ENCODE data around the gene CAND1. TPM values are rescaled to one million over a fixed set of nuclear protein-coding genes. Genes with fewer than 3 reads are reported as not detected.

The CAND1 gene
- total RNA-seq, 1 experiment from 2014 or later, result 160 TPM

- CTCF ChIA-PET, result interaction anchor here (0.7 to 0.8 kb wide), 2 partner anchors 16 to 415 kb away, joined by 3 to 4 read pairs; no protein-coding TSS in a partner anchor
- BruUV-seq (replicated peaks), result no TSS peak
- Mint-ChIP-seq H3K36me3 (ENCODE audit: insufficient read depth, unreplicated experiment) (no peaks in the 10 kb centered on the region), H3K27me3 (ENCODE audit: insufficient read depth, unreplicated experiment) (no peaks in the 10 kb centered on the region), H3K4me3 (ENCODE audit: unreplicated experiment) (no peak overlapping the region), H3K9me3 (ENCODE audit: unreplicated experiment) (no peaks in the 10 kb centered on the region), H3K27ac (ENCODE audit: low read depth, unreplicated experiment) (no peak overlapping the region), H3K4me1 (ENCODE audit: insufficient read depth, unreplicated experiment) (no peaks in the 10 kb centered on the region)
- no peak for DNase-seq (ENCODE audit: unreplicated experiment)
- POLR2A ChIA-PET, result no interaction called here
- intact Hi-C loops (cut with micrococcal nuclease), result no loop called here
- TF ChIP-seq CTCF (IDR thresholded peaks at IDR 0.05; ENCODE audit: unreplicated experiment), result no peak
Observed at GRCh38 chr12:67237231-67237630, 31.9 kb upstream of the CAND1 start.

- Mint-ChIP-seq H3K27me3 (ENCODE audit: insufficient read depth, unreplicated experiment) (no peaks in the 10 kb centered on the region), H3K27ac (ENCODE audit: low read depth, unreplicated experiment) (no peak overlapping the region), H3K4me1 (ENCODE audit: insufficient read depth, unreplicated experiment) (no peaks in the 10 kb centered on the region), H3K36me3 (ENCODE audit: insufficient read depth, unreplicated experiment) (no peaks in the 10 kb centered on the region), H3K4me3 (ENCODE audit: unreplicated experiment) (no peak overlapping the region), H3K9me3 (ENCODE audit: unreplicated experiment) (no peaks in the 10 kb centered on the region)
- BruUV-seq (replicated peaks), result no TSS peak
- CTCF ChIA-PET, result interaction anchor here (0.6 to 1.1 kb wide), 3 partner anchors 12 to 20 kb away, joined by 3 to 4 read pairs (median 3); no protein-coding TSS in a partner anchor
- TF ChIP-seq CTCF (IDR thresholded peaks at IDR 0.05; ENCODE audit: unreplicated experiment), result no peak
- intact Hi-C loops (cut with micrococcal nuclease), result no loop called here
- peak; percentile 7 for DNase-seq (ENCODE audit: unreplicated experiment)
- POLR2A ChIA-PET, result no interaction called here
Observed at GRCh38 chr12:67239061-67239460, 30.1 kb upstream of the CAND1 start.

GRCh38 chr12:67241482-67241881 is 27.7 kb upstream of the CAND1 start:
- Mint-ChIP-seq H3K9me3 (ENCODE audit: unreplicated experiment) (no peaks in the 10 kb centered on the region), H3K4me3 (ENCODE audit: unreplicated experiment) (no peak overlapping the region), H3K27ac (ENCODE audit: low read depth, unreplicated experiment) (no peak overlapping the region), H3K27me3 (ENCODE audit: insufficient read depth, unreplicated experiment) (no peaks in the 10 kb centered on the region), H3K36me3 (ENCODE audit: insufficient read depth, unreplicated experiment) (no peaks in the 10 kb centered on the region), H3K4me1 (ENCODE audit: insufficient read depth, unreplicated experiment) (no peaks in the 10 kb centered on the region)
- DNase-seq (ENCODE audit: unreplicated experiment), result peak; percentile 22
- intact Hi-C loops (cut with micrococcal nuclease), result no loop called here
- POLR2A ChIA-PET, result interaction anchor here (0.7 to 1.4 kb wide), 2 partner anchors 27 to 290 kb away, joined by 3 to 4 read pairs; partner anchors contain the start of gene CAND1
- CTCF ChIA-PET, result interaction anchor here (1.1 kb wide), 1 partner anchor 19 kb away, joined by 5 read pairs; no protein-coding TSS in a partner anchor
- TF ChIP-seq CTCF (IDR thresholded peaks at IDR 0.05; ENCODE audit: unreplicated experiment), result no peak
- BruUV-seq (replicated peaks), result no TSS peak

GRCh38 chr12:67243260-67243659 is 25.9 kb upstream of the CAND1 start:
- H3K9me3 Mint-ChIP-seq (ENCODE audit: unreplicated experiment), result no peaks in the 10 kb centered on the region
- no peak overlapping the region for H3K4me3 Mint-ChIP-seq (ENCODE audit: unreplicated experiment)
- H3K27me3 Mint-ChIP-seq (ENCODE audit: insufficient read depth, unreplicated experiment), result no peaks in the 10 kb centered on the region
- no TSS peak for BruUV-seq (replicated peaks)
- TF ChIP-seq CTCF (IDR thresholded peaks at IDR 0.05; ENCODE audit: unreplicated experiment), result no peak
- intact Hi-C loops (cut with micrococcal nuclease), result no loop called here
- no peak for DNase-seq (ENCODE audit: unreplicated experiment)
- no peak overlapping the region for H3K27ac Mint-ChIP-seq (ENCODE audit: low read depth, unreplicated experiment)
- ChIA-PET CTCF (interaction anchor here (0.6 to 1.0 kb wide), 3 partner anchors 11 to 548 kb away, joined by 3 to 4 read pairs (median 3); no protein-coding TSS in a partner anchor), POLR2A (interaction anchor here (0.7 kb wide), 1 partner anchor 18 kb away, joined by 3 read pairs; no protein-coding TSS in a partner anchor)
- no peaks in the 10 kb centered on the region for H3K36me3 Mint-ChIP-seq (ENCODE audit: insufficient read depth, unreplicated experiment)
- H3K4me1 Mint-ChIP-seq (ENCODE audit: insufficient read depth, unreplicated experiment), result no peaks in the 10 kb centered on the region
